Measurements from ENCODE around the gene CCDC30.

Gene CCDC30

GRCh38 chr1:42462828-42463763, at the start of gene CCDC30:
TSS of gene CCDC30 (plus strand) at chr1:42463286. CDS start at chr1:42480552, 17,266 bp downstream.
- DNase-seq (ENCODE audit: low read depth, low spot score) = peak; percentile 89

GRCh38 chr1:42414551-42415496, 48.3 kb upstream of the CCDC30 start:
- no peak for DNase-seq (ENCODE audit: low read depth, low spot score)

DNA sequence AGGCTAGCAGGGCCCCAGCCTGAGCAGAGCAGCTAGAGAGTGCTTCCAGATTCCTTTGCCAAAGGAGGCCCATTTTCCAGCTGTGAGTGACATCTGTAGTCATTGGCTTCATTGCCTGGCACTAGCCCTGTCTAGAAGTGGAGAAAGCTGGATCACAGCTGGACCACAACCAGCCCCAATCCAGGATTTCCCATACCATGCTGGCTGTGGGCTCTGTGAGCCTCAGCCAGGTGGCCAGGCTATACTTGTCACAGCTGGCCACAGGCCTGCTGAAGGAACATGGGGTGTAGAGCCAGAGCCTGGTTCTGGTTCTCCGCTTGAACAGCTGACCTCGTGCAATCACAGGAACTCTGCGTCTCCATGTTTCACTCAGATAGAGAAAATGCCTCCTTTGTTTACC, 45.9 kb upstream of the CCDC30 start:
- no peak for DNase-seq (ENCODE audit: low read depth, low spot score)

- no peak for DNase-seq (ENCODE audit: low read depth, low spot score)
These were observed 44.6 kb upstream of the CCDC30 start for GRCh38 chr1:42418516-42418915.

- no peak for DNase-seq (ENCODE audit: low read depth, low spot score)
These were observed 43.8 kb upstream of the CCDC30 start for GRCh38 chr1:42419126-42419821.

- no peak for DNase-seq (ENCODE audit: low read depth, low spot score)
These were observed 43.0 kb upstream of the CCDC30 start for GRCh38 chr1:42420121-42420520.

DNA sequence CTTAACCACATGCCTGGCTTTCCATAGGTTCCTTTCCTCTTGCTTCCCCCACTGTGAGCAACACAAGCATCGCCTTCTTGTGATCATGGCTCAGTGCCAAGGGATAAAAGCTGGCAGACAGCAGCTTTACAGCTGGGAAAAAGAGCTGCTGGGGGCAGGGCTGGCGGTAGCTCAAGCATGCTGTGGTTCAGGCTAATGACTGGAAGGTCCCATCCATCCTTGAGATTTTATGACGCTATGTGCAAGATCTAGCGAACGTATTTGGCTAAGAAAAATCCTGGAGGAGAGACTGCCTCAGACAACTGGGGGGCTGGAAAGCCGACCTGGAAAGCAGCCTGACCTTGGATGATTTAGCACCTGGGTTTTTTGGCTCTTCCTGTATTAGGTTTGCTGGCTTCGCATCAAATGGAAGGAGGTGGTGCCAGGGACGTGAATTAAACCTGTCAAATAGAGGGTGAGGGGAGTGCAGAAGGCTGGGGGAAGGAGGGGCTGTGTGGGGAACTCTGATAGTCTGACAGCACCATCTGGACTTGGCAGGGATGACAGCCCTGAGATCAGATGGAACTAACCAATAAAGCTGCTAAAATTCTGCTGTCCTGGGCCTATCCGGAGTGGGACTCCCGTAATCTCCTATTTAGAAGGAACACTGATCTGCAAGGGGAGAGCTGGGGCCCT, 42.0 kb upstream of the CCDC30 start:
- DNase-seq (ENCODE audit: low read depth, low spot score) = no peak

- no peak for DNase-seq (ENCODE audit: low read depth, low spot score)
These were observed 40.3 kb upstream of the CCDC30 start for GRCh38 chr1:42422737-42423136.

GRCh38 chr1:42423681-42424080, 39.4 kb upstream of the CCDC30 start:
- no peak for DNase-seq (ENCODE audit: low read depth, low spot score)

DNA sequence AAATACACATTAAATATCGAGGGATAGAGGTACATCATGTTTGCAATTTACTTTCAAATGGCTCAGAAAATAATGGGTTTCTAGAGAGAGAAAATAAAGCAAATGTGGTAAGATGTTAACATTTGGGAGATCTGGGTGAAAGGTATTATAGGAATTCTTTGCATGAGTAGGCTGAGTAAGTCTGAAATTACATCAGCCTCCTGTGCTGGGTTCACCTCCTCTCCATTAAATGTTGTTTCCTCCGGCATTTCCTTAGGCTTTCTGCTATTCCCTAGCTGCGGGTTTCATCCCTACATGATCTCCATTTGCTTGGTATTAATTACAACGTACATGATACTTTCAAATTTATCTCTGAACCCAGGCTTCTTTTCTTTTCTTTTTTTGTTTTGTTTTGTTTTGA, 38.9 kb upstream of the CCDC30 start:
- DNase-seq (ENCODE audit: low read depth, low spot score) = no peak

DNA sequence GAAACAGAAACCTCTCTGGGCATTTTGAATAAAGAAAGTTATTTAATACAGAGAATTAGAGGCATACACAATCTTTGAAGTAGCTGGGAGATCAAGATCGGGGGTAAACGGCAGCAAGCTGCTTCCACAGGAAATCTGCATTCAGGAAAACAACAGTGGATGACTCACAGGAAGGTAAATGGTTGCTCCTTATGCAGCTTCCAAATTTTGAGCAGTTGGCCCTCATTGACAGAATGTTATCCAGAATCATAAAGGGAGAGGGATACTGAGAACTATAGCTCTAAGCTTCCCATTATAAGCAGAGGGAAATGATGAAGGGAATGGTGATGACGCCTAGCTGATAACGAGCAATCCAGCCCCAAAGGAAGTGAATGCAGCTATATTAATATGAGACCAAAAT, 35.8 kb upstream of the CCDC30 start:
- DNase-seq (ENCODE audit: low read depth, low spot score) = no peak

DNA sequence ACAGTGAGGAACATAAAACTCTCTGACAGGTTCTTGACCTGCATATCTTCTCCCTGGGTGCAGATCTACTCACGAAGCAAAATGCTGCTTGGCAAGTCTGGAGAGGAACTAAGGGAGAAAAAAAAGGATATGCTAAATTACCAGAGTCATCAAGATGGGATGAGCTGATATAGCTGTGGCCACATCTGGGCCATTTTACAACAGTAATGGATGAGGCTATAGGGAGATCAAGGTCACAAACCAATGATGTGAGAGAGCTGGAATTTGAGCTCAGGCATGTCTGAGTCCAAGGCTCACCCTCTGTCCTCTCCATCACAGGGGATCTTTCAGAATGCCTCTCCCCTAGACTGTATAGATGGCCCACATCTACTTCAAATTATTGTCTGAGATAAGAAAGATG, 33.5 kb upstream of the CCDC30 start:
- DNase-seq (ENCODE audit: low read depth, low spot score) = no peak

DNA sequence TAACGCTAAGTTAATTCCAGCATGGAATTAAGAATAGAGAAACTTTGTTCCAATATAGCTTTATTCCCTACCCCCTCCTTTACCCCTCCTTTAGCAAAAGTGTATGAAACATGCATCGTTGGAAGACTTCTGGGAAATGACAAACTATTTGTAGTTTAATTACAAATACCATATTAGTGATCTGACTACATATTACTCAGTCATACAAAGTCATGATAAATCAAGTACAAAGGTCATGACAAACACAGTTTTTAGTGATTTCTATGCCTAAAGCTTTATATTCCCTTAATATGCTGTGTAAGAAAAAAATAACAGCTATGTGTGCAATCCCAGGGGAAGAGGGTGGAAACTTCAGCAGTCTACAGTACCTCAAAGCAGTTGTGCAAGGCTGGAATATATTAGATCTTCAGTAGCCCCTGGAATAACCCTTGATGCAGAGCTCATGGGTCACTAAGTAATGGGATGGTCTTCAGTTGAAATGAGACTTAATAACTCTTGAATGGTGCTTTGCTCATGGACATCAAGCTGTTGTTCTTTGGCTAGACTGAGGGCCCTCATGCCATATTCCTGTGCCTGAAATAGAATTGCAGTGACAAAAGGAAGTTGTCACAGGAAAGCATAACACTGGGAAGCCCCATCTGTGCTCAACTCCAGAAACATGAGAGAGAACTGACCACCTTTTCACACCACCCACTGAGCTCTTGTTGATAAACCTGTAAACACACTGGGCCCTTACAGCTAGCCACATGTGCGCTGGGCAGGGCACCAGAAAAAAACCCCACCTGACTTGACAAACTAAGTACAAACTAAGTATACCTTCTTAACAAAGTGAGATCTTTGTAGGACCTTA, 32.6 kb upstream of the CCDC30 start:
- DNase-seq (ENCODE audit: low read depth, low spot score) = no peak

DNA sequence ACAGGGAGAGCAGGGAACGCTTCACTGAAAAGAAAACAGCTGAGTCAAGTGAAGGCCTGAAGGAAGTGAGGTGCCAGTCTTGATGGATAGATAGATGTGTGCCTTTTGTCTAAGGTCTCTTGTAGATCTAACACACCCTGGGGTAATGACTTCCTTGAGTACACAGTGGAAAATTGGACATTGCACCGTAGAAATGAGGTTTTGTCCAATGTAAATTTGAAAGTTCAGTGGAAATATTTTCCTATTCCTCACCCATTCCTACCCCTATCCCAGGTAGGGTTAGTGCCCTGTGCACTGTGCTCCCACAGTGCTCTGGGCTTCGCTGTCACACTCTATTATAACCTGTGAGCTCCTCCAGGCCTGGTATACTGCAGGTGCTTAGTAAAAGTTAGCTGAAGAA, 31.6 kb upstream of the CCDC30 start:
- no peak for DNase-seq (ENCODE audit: low read depth, low spot score)

DNA sequence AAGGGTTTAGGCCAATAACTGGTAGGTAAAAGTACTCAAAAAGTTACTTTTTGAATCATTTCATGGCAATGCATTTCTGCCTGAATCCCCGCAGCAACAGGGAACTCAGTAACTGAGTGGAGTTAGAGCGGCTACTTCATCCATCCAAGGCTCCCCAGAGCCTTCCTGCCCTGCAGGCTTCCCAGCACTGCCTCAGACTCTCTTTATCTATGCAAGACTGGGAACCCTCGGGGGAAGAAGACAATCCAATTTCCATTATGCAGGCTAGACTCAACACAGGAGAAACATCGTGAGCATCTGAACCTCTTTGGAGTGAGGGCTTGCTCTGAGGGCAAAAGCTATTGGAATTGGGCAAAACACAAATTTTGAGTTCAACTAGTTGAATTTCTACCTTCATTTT, 30.4 kb upstream of the CCDC30 start:
- DNase-seq (ENCODE audit: low read depth, low spot score) = no peak

- no peak for DNase-seq (ENCODE audit: low read depth, low spot score)
These were observed 29.7 kb upstream of the CCDC30 start for GRCh38 chr1:42433369-42433768.

GRCh38 chr1:42434340-42434739, 28.7 kb upstream of the CCDC30 start:
- DNase-seq (ENCODE audit: low read depth, low spot score) = no peak

GRCh38 chr1:42439940-42440339, 23.1 kb upstream of the CCDC30 start:
- no peak for DNase-seq (ENCODE audit: low read depth, low spot score)

- no peak for DNase-seq (ENCODE audit: low read depth, low spot score)
These were observed 20.4 kb upstream of the CCDC30 start for GRCh38 chr1:42442662-42443061.

GRCh38 chr1:42449256-42449655, 13.8 kb upstream of the CCDC30 start:
- no peak for DNase-seq (ENCODE audit: low read depth, low spot score)

Data from activated naive CD8-positive, alpha-beta T cell treated with anti-CD3 and anti-CD28 coated beads, Interleukin-2, amount 50 U/mL, for 16 hours (primary cell).